NCI-H2227 (cell line): Measurements from ENCODE around the gene EPHB2.
A peak's percentile ranks its signal among the peaks of the same experiment; 100 is the strongest.

Source experiments
- DNase-seq: peaks from one replicate; lab custom pipeline; 2025; ENCODE audit not compliant: unreplicated experiment; lab: John Stamatoyannopoulos, UW

EPHB2 gene

DNA sequence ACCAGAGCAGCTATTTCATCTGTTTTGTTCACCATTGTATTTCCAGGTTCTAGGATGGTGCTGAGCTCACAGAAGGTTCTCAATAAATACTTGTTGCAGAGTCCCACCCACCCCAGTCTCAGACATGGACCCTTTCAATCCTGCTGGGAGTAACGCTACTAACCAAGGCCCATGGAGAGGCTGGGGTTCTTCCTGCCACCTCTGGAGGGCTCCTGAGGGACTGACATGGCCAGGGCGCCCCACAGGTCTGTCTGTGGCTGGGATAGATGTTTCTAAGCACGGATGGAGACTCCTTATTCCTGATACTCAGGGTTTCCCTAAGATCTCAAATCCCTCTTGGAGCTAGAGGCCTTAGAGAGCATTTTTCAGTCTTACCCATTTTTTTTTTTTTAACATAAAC lies 87.4 kb downstream of the EPHB2 start:
- DNase-seq = no peak

DNA sequence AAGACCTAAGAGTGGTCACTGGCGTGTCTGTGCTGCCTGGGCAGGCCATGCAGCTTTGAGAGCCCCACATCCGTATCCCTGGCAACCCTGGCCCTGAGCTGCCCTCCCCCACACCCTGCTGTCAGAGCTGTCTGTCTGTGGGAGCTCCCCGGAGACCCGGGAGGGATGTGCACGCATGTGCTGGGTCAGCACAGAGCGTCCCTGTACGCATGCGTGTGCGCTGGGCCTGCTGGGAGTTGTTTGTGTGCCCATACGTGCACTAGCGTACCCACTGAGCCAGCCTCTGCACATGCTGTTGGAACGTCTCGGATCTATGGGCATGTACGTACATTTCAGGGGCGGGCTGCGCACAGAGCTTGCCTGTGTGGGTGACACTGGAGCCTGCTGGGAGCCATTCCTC lies 89.3 kb downstream of the EPHB2 start:
- no peak for DNase-seq

DNA sequence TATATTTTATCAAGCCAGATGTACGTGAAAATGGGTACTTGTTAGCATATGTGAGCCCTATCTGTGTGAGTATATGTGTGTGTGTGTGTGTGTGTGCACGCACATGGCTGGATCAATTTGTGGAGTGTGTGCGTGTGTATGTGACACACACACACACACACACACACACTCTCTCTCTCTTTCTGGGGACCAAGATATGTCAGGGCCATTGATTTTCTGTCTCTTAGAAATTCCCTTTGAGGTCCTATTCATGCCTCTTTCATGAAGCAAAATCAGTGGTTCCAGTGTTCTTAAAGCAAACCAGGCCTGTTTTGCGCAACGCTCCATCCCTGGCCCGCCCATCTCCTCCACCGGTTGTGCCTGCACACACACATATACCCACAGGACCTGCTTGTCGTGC lies 90.0 kb downstream of the EPHB2 start:
- DNase-seq = no peak

DNA sequence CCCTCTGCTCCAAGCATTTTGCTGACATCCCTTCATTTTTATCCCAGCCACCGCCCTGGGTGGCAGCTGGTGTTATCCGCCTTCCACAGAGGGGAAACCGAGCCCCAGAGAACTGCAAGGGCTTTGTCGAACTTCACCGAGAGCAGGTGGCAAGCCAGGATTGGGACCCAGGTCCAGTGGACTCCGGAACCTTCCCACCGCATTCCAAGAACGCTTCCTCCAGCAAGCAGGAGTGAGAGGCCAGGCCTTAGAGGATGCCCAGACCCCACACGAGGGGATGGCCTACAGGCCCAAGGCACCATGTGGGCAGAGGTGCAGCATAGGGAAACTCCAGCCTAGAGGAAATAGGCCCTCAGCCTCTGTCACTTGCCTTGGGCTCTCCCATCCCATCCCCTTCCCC lies 90.7 kb downstream of the EPHB2 start:
- no peak for DNase-seq

DNA sequence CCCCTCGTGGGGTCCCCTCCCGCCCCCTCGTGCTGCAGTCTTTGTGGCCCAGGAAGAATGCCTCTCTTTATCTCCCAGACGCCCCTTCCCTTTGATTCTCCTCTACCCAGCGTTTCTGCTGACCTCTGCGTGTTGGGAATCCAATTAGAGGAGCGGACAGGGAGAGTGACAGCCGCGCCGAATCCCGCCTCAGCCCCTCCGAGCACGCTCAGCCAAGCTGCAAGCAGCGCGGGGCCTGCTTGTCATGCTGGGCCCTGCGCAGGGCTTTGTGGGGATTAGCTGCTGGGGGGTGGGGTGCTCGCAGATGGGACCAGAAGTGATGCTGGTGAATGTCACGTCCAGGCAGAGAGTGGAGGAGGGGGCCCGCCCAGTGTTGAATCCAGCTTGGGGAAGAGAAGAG lies 91.1 kb downstream of the EPHB2 start:
- DNase-seq = peak; percentile 83

DNA sequence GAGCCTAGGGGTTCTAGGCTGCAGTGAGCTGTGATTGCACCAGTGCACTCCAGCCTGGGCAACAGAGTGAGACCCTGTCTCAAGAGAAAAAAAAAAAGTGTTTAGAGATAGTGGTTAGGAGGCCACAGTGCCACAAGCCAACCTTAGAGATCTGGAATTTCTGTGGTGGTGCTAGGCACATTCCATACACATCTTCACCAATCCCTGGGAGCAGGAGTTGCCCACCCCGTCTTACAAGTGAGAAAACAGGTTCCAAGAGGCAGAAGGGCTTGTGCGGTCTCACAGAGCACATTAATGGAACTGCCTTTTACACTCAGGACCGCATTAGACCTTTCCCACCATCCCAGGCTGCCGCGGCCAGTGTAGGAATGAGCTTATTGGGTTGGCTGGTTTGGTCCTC lies 93.2 kb downstream of the EPHB2 start:
- DNase-seq = no peak

DNA sequence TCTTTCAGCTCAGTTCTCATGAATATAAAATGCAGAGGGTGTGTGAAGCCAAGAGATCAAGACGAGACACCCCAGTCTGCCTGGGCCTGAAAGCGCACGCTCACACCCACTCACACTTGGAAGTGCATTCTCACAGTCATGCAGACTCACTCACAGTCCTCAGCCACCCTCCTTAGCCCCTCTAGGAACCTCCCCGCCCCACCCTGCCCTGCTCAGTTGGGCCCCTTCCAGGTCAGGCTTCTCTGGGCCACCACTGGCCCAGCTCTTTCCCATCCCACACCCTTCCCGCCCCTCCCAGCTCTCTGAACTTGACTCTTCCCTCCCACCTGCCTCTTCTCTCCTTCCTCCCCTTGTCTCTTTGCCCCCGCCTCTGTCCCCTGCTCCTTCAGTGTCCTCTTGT lies 93.8 kb downstream of the EPHB2 start:
- DNase-seq = no peak

DNA sequence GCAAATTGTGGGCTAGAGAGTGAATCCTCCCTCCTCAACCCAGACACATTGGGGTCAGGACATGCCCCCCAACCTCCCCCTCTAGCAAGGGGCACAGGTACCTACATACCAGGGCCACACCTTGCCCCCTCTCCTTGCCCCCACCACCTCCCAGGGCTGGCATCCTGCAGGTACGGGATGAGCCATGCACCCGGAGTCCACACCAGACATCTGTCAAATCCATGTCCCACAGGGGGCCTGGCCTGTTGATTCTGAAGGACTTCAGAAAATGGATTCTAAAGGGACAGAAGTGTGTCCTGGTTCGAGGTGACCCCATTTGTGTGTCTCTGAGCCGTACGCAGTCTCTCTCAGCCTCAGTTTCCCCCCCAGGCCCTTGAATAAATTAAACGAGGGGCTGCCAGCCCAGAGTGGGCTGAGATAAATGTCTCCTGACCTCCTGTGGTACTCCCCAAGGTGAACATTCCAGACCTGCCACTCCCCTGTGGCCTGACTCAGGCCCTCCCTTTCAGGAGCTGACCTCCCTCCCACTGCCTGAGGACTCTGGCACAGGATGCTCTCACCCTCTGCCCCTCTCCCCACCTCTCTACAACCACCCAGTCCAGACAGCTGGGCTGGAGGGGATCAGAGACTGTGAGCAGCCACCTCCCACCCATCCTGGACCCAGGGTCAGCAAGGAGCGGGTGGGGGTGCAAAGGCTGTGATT lies 94.5 kb downstream of the EPHB2 start:
- DNase-seq = no peak

DNA sequence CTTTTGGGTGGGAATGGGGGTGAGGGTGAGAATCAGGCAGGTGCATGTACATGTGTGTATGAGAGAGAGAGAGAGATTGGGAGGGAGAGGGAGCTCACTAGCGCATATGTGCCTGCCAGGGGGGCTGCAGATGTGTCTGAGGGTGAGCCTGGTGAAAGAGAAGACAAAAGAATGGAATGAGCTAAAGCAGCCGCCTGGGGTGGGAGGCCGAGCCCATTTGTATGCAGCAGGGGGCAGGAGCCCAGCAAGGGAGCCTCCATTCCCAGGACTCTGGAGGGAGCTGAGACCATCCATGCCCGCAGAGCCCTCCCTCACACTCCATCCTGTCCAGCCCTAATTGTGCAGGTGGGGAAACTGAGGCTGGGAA lies 95.0 kb downstream of the EPHB2 start:
- no peak for DNase-seq

DNA sequence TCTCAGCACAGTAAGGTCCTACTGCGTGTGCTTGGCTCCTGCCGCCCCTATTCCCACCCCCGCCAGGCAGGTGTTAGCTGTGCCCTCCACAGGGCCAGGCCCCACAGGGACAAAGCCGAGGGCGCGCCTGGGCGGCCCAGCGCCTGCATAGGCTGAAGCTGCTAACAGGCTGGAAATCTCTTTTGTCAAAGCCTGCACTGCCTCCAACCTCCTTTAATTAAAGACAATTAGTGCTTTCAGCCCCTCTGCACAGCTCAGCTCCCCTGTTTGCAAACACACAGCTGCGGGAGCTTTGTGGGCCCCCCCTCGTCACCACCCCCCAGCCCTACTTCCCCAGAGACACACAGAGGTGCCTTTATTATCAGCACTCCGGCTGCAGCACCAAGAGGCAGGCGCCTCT lies 95.9 kb downstream of the EPHB2 start:
- peak; percentile 43 for DNase-seq

DNA sequence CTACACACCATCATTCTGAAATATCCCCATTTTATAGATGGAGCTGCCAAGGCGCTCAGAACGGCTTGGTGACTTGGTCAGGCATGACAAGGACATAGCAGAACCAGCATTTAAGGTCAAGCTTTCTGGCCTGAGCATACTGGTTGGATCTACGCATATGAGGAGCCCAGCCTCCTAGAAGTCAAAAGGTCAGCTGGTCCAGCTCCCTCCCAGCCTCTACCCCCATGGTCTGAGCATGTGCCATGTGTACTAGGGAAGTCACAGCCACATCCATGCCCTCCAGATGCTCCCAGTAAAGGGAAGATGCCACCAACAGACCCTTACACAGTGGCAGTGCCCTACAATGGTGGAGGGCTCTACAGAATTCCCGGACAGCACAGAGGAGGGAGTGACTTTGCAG lies 96.7 kb downstream of the EPHB2 start:
- DNase-seq = no peak

DNA sequence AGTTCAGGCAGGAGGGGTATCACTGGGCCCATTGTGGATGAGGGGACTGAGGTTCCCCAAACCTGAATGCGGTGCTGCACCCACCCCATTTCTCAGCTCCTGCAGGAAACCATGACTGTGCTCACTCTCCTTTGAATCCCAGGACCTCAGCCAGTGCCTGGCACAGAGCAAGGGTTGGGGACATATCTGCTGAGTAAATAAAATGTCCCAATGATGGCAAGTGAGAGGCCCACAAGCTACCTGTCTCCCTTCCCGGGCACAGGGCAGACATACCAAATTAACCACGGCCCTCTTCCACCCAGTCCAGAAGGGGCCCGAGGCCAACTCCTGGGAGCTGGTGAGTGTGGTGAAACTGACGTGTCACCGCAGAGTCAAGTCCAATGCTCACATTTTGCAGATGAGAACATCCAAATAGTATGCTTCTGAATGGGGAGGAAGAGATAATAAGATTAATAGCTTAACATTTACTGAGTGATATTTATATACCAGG lies 97.6 kb downstream of the EPHB2 start:
- DNase-seq = no peak

DNA sequence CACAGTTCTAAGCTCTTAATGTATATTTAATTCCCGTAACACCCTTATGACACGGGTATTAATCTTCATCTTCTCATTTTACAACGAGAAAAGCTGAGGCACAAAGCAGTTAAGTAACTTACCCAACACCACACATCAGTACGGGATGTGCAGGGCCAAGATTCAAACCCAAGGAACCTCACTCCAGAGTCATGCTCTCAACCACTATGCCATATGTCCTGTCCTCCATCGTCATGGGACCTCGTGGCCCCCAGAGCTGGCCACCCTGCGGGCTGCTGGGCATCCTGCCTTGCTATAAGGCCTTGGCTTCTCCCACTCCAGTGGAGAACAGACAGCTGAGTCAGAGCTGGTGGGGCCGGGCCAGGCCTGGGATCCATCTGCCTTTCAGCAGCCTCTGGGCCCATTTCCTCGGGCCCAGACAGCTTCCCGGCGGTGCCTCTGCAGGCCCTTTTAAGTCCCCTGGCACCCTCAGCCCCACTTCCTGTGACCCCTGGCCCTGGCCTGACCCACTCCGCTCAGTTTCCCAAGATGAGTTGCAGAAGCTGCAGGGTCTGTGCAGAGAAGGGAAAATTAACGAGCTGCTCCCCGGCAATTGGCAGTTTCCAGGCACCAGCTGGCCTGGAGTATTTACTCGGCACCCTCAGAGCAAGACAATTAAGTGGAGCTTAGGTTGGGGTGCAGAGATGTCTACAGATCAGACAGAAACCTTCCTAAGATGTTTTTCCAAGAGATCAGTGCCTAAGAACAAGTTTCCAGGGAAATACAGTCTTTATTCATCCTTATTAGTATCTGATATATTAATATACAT lies 98.2 kb downstream of the EPHB2 start:
- DNase-seq = no peak

DNA sequence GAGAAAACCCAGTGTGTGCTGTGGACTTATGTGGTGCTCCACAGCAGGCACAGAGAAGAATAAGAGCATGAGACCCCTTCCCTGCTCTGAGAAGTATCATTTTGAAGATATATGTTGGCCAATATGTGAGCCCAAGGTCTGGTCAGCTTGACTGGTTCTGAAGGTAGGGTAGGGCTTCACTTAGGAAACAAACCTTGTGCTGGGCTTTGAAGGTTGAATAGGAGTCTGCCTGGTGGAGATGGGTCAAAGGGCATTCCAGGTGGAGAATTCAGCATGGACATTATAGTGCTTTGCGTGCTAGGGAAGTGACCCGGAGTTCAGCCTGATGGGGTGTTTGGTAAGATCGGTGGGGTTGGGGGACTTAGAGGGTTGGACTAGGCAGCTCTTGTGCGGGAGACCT lies 99.1 kb downstream of the EPHB2 start:
- no peak for DNase-seq

DNA sequence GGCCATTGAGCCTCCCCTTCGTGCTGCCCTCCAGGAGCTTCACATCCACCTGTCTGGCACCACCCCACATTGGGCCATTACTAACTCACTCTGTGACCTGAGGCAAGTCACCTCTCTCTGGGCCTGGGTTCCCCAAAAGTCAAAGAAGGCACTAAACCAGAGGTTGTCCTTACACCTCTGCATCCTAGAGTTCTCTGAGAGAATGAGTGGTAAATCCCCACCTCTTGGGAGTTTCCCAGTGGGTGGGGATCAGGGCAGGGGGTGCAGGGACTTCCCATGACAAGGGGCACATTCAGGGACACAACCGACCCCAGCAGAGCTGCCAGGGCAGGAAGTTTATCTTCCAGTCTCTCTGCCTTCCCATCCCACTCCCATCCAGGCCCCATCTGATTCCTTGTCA lies 99.7 kb downstream of the EPHB2 start:
- DNase-seq = no peak

DNA sequence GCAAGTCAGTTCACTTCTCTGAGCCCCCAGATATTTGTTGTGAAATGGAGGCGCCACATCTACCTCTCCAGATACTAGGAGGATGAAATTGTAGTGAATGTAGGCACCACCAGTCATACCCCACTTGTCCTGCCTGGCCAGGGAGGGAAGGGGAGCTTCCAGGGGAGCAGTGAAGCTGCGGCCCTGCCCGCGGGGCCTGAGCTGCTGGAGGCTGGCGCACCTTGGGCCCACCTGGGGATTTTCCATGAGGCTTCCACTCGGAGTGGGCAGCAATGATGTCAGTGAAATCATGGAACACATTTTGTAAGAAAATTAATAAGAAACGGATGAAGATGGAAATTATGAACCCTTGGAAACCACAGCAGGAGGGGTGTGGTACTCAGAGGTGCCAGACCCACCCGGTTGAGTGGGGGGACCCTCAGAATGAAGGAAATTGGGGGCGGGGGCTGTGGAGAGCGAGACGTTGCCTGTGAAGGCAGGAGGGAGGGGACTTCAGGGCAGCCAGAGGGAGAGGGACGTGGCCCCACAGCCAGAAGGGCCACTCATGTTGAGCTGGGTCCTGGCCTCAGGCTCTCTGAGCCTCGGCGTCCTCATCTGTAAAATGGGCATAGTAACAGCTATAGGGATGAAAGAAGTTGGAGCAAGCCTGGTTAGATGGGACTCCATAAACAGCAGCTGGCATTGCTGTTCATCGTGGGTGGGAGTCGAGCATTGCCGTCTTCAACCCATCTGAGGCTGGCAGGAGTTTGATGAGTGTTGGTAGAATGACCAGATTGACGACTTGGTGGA lies 101.6 kb downstream of the EPHB2 start:
- DNase-seq = no peak

DNA sequence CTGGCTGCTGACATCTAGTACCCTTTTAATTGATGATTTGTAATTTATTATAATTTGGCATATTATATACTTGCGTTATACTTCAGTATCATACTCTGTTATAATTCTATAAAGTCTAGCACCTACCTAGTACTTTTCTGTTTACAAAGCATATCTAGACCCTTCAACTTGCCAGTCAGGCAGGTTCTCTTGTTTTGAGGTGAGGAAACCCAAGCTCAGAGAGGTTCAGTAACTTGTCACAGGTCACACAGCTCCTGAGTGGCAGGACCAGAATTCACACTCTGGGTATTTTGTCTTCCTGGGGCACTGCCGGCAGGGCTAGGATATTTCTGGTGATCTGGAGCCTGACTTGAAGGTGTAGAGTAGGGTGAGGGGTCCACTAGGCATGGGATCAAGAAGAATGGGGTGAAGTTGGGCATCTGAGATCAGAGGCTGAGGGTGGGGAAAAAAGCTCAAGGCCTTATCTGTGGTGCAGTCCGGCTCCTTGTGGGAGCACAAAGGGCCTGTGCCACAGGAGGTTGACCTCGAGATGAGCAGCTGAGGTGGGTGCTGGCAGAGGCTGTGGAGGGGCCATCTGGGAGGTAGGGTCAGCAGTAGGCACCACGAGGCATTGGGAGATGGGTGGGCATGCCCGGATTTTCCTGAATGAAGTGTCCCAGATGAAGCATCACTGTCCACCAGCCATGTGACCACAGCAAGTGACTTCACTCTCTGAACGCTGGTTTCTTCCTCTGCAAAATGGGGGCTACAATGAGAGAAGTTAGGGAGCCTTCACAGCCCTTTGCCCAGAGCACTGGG lies 102.6 kb downstream of the EPHB2 start:
- DNase-seq = no peak

DNA sequence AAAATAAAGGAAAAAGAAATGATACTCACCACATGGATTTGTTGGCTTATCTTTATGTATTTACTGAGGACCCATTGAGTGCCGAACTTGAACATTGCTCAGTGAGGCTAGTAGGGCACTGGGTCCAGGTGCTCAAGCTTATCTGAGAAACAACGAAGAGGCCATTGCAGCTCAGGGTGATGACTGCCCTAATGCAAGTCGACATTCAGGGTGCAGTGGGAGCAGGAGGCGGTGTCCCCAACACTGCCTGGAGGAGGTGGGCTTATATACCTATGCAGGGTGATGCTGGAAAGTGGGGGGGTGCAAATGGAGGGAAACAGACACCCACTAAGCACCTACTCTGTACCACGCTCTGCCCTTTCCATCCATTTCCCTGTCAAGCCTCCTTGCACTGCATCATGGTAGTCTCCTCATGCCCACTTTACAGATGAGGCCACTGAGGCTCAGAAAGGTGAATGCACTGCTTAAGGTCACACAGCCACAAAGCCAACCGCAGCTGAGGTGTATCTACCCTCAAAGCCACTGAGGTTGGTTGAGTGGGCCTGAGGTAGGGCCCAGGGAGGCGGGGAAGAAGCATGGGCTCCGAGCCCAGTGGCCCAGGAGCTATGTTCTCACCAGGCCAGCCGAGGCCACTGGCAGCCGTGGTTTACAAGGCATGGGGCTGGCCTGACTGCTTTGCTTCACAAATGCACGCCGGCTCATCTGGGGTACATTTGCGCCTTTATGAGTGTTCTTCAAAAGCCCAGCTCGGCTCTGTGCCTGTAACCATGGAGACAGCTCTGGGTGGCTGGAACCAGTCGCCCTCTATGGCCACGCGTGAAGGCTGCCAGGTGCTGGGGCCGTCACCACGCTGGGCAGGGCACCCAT lies 103.8 kb downstream of the EPHB2 start:
- DNase-seq = peak; percentile 62

DNA sequence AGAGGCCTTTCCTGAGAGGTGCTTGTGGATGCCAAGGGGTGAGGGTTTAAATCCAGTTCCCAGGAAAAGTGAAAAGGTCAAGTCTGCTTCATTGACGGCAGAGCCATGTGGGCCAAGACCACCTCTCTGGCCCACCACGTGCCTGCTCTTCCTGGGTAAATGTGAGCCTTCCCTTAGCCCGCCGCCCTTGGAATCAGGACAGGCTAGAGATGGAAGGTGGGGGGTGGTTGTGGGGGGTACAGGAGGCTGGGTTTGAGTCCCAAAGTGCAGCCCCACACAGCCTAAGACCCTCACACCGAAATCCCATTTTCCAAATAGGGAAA lies 104.4 kb downstream of the EPHB2 start:
- no peak for DNase-seq

DNA sequence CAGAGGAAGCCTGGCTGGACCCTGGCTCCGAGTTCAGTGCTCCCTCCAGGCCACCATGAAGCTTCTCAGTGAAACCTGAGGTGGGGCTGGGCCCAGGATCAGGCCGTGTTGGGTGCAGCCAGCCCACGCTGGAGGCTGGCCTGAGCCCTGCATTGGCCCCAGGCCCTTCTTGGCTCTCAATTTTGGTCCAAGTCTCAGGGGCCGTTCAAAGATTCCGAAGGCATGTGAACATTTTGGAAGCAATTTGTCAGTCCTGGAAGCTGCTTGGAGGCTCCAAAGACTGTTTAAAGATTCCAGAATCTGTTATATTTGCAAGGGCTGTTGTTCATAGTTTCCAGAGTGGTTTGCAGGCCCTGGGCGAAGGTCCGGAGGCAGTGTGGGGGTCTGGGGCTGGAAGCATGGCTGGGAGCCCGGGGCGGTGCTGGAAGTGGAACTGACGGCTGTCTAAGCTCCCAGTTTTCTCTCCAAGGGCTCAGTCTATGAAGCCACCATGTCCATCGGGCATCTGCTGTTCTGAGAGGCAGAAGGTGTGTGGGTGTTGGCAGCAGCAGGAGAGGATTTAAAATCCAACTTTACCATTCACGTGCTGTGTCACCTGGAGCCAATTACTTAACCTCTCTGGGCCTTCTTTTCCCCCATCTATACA lies 104.9 kb downstream of the EPHB2 start:
- DNase-seq = no peak
